HepG2 (cell line): ENCODE measurements around the gene UBASH3A. TPM values are rescaled to one million over a fixed set of nuclear protein-coding genes. Genes with fewer than 3 reads are reported as not detected.

Experiments used
- CENPT ChIP-seq: sonication (generic); formaldehyde crosslinking; IDR thresholded peaks from 2 replicates; pipeline ENCODE4 v1.8.0; 2022; ENCODE audit warnings: low read depth, mild to moderate bottlenecking, moderate library complexity, missing genetic modification reagents
- FOXA1 ChIP-seq, 2 experiments: fragments of 450-650 bp in 1 of 2; sonication (generic) in 1 of 2; formaldehyde crosslinking in 1 of 2; IDR thresholded peaks; 2 replicates each; pipeline versions ENCODE4 v1.4.0 to v1.6.1; 2016 to 2020; ENCODE audit warnings: missing genetic modification reagents in 1 of 2
- SIN3A ChIP-seq: IDR thresholded peaks from 2 replicates; pipeline ENCODE4 v1.6.1; 2011; ENCODE audit warnings: low read depth, mild to moderate bottlenecking, control low read depth, low read length, borderline replicate concordance
- SMARCE1 ChIP-seq: fragments of 450-650 bp; IDR thresholded peaks from 2 replicates; pipeline ENCODE4 v1.6.1; 2017; ENCODE audit warnings: borderline replicate concordance
- SMYD3 ChIP-seq: sonication (generic); formaldehyde crosslinking; IDR thresholded peaks from 2 replicates; pipeline ENCODE4 v1.8.1; 2023; ENCODE audit warnings: mild to moderate bottlenecking, missing genetic modification reagents
- TBX2 ChIP-seq: sonication (generic); formaldehyde crosslinking; IDR thresholded peaks from 2 replicates; pipeline ENCODE4 v1.5.0; 2020; ENCODE audit warnings: missing genetic modification reagents, mild to moderate bottlenecking, borderline replicate concordance
- TBX3 ChIP-seq: fragments of 450-650 bp; IDR thresholded peaks from 2 replicates; pipeline ENCODE4 v1.6.1; 2017; ENCODE audit warnings: antibody characterized with exemption, mild to moderate bottlenecking, inconsistent platforms, borderline replicate concordance
- TCF12 ChIP-seq, 2 experiments: fragments of 450-650 bp in 1 of 2; sonication (generic) in 1 of 2; formaldehyde crosslinking in 1 of 2; IDR thresholded peaks; 2 replicates each; pipeline versions ENCODE4 v1.6.1 to v1.8.0; 2017 to 2022; ENCODE audit warnings: antibody characterized with exemption in 1 of 2, mild to moderate bottlenecking in 1 of 2, missing genetic modification reagents in 1 of 2, moderate library complexity in 1 of 2
- ZMYM4 ChIP-seq: sonication (generic); formaldehyde crosslinking; IDR thresholded peaks from 2 replicates; pipeline ENCODE4 v1.8.1; 2023; ENCODE audit warnings: mild to moderate bottlenecking, missing genetic modification reagents
- polyA plus RNA-seq, 8 experiments: library from polyadenylated mRNA; depleted of rRNA in 3 of 8; stranded (reverse) in 7 of 8; unstranded in 1 of 8; fragments of >200 nt; fragmentation: Illumina TruSeq in 4 of 8; extraction: Trizol in 4 of 8; gene quantifications; 2 replicates each; pipeline versions ENCODE4 v1.2.1 to v1.2.3, GENCODE V29; 2011 to 2016; ENCODE audit warnings: low read depth in 4 of 8, missing spikeins in 1 of 8, mixed read lengths in 1 of 8; ENCODE audit not compliant: insufficient read depth in 1 of 8
- total RNA-seq, 5 experiments: library from RNA; depleted of rRNA; stranded (reverse); fragments of >200 nt; fragmentation: Illumina TruSeq; extraction: Trizol; gene quantifications; 2 replicates each; pipeline ENCODE4 v1.2.3, GENCODE V29; 2016; ENCODE audit warnings: low read depth in 1 of 5
- TF ChIP-seq, protein P1 (sequence below): sonication (generic); formaldehyde crosslinking; IDR thresholded peaks from 2 replicates; pipeline ENCODE4 v1.4.0; 2020; ENCODE audit warnings: missing genetic modification reagents, mild to moderate bottlenecking, borderline replicate concordance
- TF ChIP-seq, protein P2 (sequence below): IDR thresholded peaks from 2 replicates; pipeline ENCODE4 v1.4.0; 2020; ENCODE audit warnings: mild to moderate bottlenecking, missing genetic modification reagents
- TF ChIP-seq, protein P3 (sequence below): IDR thresholded peaks from 2 replicates; pipeline ENCODE4 v1.6.1; 2016; ENCODE audit warnings: mild to moderate bottlenecking
- TF ChIP-seq, protein P4 (sequence below): sonication (generic); formaldehyde crosslinking; IDR thresholded peaks from 2 replicates; pipeline ENCODE4; 2020; ENCODE audit warnings: missing genetic modification reagents, mild to moderate bottlenecking, borderline replicate concordance

UBASH3A gene
- total and polyA plus RNA-seq, 2 of the 13 experiments (the other 11 are each of a cell fraction or from before 2014, with no cell fraction given): not detected

DNA sequence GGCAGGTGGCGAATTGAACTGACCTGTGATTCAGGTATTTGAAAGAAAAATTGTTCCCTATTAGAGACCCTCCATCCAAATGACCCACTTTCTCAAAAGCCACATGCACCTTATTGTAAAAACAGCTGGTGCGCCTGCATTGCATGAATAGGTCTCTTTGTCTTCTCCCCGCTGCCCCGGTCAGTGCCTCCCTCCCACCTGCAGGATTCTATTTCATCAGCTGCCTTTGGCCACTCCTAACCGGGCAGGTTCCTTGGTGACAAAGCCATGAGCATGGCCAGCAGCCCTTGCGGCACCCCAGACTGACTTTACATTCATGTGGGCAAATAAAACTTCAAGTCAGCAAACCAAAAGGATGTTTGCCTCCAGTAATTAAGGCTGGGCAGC, 14.3 kb upstream of the UBASH3A start (continued):
- TF ChIP-seq, protein P1, sequence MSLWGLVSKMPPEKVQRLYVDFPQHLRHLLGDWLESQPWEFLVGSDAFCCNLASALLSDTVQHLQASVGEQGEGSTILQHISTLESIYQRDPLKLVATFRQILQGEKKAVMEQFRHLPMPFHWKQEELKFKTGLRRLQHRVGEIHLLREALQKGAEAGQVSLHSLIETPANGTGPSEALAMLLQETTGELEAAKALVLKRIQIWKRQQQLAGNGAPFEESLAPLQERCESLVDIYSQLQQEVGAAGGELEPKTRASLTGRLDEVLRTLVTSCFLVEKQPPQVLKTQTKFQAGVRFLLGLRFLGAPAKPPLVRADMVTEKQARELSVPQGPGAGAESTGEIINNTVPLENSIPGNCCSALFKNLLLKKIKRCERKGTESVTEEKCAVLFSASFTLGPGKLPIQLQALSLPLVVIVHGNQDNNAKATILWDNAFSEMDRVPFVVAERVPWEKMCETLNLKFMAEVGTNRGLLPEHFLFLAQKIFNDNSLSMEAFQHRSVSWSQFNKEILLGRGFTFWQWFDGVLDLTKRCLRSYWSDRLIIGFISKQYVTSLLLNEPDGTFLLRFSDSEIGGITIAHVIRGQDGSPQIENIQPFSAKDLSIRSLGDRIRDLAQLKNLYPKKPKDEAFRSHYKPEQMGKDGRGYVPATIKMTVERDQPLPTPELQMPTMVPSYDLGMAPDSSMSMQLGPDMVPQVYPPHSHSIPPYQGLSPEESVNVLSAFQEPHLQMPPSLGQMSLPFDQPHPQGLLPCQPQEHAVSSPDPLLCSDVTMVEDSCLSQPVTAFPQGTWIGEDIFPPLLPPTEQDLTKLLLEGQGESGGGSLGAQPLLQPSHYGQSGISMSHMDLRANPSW: no peak
- no peak for TF ChIP-seq FOXA1 (IDR thresholded peaks at IDR 0.05)
- peak; percentile 46; the same call in 1 of the 2 replicates for TF ChIP-seq FOXA1 (CRISPR knock-in tag; IDR thresholded peaks at IDR 0.05)
- no peak for TF ChIP-seq TBX3
- 0 out of 2 replicates have a peak, but pooled peaks have one; percentile 6 for TF ChIP-seq ZMYM4 (CRISPR knock-in tag)
- TF ChIP-seq TCF12 (IDR thresholded peaks at IDR 0.05): no peak
- TF ChIP-seq TCF12 (CRISPR knock-in tag; IDR thresholded peaks at IDR 0.05): no peak
- TF ChIP-seq, protein P2, sequence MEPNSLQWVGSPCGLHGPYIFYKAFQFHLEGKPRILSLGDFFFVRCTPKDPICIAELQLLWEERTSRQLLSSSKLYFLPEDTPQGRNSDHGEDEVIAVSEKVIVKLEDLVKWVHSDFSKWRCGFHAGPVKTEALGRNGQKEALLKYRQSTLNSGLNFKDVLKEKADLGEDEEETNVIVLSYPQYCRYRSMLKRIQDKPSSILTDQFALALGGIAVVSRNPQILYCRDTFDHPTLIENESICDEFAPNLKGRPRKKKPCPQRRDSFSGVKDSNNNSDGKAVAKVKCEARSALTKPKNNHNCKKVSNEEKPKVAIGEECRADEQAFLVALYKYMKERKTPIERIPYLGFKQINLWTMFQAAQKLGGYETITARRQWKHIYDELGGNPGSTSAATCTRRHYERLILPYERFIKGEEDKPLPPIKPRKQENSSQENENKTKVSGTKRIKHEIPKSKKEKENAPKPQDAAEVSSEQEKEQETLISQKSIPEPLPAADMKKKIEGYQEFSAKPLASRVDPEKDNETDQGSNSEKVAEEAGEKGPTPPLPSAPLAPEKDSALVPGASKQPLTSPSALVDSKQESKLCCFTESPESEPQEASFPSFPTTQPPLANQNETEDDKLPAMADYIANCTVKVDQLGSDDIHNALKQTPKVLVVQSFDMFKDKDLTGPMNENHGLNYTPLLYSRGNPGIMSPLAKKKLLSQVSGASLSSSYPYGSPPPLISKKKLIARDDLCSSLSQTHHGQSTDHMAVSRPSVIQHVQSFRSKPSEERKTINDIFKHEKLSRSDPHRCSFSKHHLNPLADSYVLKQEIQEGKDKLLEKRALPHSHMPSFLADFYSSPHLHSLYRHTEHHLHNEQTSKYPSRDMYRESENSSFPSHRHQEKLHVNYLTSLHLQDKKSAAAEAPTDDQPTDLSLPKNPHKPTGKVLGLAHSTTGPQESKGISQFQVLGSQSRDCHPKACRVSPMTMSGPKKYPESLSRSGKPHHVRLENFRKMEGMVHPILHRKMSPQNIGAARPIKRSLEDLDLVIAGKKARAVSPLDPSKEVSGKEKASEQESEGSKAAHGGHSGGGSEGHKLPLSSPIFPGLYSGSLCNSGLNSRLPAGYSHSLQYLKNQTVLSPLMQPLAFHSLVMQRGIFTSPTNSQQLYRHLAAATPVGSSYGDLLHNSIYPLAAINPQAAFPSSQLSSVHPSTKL (CRISPR knock-in tag): peak; percentile 62
- TF ChIP-seq SMYD3: no peak
- TF ChIP-seq CENPT (CRISPR knock-in tag): no peak
- TF ChIP-seq SMARCE1: no peak
- TF ChIP-seq SIN3A: peak; percentile 48; the same call in 1 of the 2 replicates
- TF ChIP-seq, protein P3, sequence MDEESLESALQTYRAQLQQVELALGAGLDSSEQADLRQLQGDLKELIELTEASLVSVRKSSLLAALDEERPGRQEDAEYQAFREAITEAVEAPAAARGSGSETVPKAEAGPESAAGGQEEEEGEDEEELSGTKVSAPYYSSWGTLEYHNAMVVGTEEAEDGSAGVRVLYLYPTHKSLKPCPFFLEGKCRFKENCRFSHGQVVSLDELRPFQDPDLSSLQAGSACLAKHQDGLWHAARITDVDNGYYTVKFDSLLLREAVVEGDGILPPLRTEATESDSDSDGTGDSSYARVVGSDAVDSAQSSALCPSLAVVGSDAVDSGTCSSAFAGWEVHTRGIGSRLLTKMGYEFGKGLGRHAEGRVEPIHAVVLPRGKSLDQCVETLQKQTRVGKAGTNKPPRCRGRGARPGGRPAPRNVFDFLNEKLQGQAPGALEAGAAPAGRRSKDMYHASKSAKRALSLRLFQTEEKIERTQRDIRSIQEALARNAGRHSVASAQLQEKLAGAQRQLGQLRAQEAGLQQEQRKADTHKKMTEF (CRISPR knock-in tag): peak; percentile 20; the same call in 1 of the 2 replicates
- TF ChIP-seq TBX2 (CRISPR knock-in tag): peak; percentile 54; the same call in 1 of the 2 replicates
- TF ChIP-seq, protein P4, sequence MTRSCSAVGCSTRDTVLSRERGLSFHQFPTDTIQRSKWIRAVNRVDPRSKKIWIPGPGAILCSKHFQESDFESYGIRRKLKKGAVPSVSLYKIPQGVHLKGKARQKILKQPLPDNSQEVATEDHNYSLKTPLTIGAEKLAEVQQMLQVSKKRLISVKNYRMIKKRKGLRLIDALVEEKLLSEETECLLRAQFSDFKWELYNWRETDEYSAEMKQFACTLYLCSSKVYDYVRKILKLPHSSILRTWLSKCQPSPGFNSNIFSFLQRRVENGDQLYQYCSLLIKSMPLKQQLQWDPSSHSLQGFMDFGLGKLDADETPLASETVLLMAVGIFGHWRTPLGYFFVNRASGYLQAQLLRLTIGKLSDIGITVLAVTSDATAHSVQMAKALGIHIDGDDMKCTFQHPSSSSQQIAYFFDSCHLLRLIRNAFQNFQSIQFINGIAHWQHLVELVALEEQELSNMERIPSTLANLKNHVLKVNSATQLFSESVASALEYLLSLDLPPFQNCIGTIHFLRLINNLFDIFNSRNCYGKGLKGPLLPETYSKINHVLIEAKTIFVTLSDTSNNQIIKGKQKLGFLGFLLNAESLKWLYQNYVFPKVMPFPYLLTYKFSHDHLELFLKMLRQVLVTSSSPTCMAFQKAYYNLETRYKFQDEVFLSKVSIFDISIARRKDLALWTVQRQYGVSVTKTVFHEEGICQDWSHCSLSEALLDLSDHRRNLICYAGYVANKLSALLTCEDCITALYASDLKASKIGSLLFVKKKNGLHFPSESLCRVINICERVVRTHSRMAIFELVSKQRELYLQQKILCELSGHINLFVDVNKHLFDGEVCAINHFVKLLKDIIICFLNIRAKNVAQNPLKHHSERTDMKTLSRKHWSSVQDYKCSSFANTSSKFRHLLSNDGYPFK (CRISPR knock-in tag): no peak
